HG03066 (cell line): Measurements from ENCODE around the gene RHOBTB1.
"Not testable (repeated sequence)": the region's sequence is repeated elsewhere in the genome, so short reads cannot be mapped to it uniquely, and the experiment has no call there.

Experiments used
- ATAC-seq: cut with Tn5 transposase; IDR thresholded peaks from one replicate; pipeline ENCODE4 v1.9.1; 2021; ENCODE audit warnings: low read depth; ENCODE audit not compliant: unreplicated experiment

RHOBTB1 gene

DNA sequence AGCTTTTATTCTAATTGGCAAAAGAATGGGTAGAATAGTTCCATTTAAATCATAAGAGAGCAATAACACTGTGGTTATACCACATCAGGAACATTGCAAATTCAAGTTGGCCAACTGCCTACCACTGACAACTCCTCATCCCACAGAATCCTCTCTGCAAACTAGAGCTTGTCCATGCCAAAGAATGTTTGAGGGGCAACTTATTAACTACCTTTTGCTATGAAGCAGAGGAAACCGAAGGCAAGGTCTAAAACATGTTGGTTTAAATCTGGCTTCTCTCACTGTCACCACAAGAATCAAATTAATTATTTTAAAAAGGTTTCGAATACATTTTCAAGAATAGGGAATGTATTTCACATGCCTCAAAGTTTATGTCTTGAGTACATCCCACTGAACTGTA, 36.0 kb downstream of the RHOBTB1 start:
- no peak for ATAC-seq

DNA sequence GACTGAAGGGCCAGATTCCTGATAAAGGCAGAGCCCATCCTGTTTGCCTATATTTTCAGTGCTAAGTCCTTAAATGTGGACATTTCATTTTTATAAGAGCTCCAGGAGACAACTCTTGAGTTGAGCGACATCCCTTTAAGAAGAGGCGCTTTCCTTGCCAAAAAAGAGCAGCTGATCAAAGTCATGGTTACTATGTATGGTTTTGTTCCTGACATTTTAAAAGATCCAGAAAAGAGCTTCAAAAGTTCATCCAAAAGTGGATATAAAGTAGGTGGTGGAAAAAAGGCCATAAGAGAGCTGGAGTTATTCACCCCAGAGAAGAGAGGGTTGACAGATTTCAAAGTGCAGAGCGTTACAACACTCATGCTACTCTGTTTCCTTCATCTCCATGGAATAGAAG, 36.7 kb downstream of the RHOBTB1 start:
- no peak for ATAC-seq

DNA sequence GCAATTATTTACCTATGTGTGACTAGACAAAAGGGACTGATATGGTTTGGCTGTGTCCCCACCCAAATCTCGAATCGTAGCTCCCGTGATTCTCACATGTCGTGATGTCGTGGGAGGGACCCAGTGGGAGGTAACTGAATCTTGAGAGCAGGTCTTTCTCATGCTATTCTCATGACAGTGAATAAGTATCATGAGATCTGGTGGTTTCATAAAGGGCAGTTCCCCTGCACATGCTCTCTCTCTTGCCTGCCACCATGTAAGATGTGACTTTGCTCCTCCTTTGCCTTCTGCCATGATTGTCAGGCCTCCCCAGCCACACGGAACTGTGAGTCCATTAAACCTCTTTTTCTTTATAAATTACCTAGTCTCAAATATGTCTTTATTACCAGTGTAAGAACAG, 37.2 kb downstream of the RHOBTB1 start:
- not testable (repeated sequence) for ATAC-seq

DNA sequence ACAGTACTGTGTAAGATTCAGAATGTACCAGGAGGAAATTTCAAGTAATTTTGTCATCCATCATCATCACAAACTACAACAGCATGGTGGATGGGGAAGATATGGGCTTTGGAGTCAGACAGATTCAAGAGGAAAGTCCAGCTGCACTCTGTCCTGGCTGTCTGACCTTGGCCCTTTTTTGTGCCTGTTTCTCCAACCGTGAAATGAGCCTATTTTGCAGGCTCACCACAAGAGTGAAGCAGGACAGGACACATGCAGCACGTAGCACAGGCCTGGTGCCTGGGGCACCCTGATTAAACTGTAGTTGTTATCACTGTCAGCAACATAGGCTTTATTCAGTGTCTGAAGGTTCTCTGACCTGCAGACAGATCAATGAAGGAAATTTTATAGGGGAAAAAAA, 37.6 kb downstream of the RHOBTB1 start:
- ATAC-seq = no peak

DNA sequence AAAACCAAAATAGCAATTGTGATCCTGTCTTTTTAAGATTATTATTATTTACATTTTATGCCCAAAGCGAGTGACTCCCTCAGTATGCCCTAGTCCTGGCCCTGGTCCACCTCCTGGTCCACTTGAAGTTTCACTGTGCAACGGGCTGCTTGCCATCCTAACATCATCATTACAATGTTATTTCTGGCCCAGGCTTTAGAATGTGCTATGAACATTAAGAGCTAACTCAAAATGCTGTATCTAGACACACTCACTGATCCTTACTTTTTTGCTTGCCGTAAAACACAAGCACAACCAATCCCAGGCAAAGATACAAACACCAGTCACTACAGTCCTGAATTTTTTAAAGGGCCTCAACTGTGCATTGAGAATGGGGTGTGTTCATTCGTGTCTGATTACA, 38.4 kb downstream of the RHOBTB1 start:
- no peak for ATAC-seq

DNA sequence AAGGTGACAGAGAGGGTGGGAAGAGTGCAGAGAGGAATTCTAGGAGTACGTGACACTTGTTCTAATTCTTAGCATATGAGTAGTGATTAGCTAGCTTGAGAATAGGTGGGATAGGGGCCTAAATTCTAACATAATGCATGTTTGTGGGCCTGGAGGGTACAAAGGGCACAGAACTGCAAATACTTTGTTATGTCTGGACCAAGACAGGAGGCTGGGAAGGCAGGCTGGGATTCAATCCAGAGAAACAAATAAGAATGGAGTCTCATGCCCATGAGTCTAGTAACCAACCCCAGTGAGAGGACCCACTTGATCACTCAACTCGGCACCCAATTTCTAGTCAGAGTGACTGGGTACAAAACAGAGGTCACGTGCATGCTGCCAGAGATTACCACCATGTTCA, 40.9 kb downstream of the RHOBTB1 start:
- no peak for ATAC-seq

DNA sequence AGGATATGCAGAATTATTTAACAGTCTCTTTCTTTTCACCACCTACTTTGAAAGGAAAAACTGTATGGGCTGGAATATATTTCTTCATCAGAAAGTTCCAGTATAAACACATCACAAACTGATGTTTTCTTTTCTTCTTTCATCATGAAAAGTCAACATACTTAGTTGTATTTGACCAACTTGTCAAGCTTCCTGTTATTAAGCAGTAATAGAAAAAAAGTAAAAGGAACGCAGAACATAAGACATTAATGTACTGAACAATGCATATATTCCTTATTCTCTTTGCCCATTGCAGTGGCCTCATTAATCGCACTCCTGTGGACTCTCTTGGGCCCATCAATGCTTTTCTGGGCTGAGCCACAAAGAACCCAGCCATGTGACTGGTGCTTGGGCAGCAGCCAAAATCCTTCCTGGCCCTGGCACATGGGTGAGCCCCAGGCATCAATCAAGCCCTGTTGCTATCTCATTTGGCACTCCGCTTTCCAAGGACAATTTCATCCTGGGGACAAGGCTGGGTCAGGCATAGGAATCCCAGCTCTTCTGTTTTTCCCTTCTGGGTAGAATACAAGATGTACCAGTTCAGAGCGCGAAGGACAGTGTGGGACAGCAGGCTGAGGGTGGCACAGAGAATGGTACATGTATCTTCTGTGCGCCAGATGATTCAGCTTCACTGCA, 42.3 kb downstream of the RHOBTB1 start:
- ATAC-seq = no peak

DNA sequence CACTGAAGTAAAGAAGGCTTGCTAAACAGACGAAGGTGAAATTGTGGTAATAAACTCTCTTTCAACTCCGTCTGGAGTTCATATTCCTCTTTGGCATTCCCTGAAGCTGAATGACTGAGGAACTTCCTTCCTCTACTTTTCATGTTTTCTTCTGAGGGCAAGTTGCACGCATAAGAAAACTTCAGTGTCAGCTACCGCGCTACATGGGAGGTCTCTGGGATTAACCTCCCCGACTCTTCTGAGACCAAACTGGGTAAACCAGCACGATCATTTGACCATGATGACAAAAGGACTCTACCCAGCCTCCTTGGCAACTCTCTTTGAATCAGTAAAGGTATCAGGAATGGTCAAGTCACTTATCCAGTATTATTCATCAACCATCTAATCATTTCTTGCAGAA, 44.7 kb downstream of the RHOBTB1 start:
- no peak for ATAC-seq

DNA sequence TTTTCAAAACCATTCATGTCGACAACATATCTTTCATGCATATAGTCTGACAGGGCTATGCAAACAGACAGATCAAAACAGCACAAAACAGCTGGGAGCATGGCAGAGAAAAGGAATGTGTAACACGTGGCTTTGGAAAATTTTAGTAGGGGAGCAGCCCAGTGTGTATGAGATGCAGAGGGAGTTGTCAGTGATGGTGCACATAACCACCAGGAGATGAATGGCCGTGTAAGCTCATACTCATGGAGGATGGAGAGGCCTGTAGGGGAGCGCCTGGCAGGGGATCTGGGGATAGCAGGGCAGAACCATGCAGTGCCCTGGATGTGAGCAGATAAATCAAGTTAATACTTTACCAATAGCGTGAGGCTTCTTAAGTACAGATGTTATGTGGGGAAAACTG, 45.7 kb downstream of the RHOBTB1 start:
- no peak for ATAC-seq

DNA sequence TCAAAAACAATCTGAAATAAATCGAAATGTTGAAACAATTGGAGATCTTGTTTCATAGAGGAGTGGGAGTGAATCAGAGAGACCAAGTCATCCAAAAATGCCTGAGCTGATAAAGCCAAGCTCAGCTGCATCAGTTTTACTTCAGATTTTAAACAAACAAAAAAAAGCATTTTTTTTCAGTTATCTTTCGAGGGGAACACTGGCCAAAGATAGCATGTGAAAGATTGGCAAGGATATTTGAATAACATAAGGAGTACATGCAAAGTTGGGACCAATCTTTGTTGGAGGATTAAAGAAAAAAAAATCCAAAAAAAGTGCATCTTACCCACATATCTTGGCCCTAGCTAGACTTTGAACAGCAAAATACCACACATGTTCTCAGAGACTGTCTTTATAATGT, 47.2 kb downstream of the RHOBTB1 start:
- no peak for ATAC-seq

DNA sequence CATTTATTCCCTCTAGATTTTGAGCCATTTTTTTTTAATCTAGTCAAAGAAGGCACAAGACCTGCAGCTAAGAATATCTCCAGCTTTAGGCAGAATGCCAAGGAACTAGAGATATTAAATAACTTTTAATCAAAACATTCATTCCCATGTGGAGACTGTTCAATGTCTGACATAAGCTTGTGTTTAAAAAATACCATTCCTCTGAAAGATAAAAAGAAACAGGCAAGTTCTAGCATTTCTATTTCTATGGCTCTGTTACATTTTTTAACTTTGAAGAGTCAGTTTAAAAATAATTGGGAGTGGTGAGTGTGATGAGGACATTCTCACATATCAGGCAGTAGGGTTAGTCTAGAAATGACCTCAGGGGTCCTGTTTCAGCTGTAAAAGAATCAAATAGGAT, 48.0 kb downstream of the RHOBTB1 start:
- no peak for ATAC-seq

DNA sequence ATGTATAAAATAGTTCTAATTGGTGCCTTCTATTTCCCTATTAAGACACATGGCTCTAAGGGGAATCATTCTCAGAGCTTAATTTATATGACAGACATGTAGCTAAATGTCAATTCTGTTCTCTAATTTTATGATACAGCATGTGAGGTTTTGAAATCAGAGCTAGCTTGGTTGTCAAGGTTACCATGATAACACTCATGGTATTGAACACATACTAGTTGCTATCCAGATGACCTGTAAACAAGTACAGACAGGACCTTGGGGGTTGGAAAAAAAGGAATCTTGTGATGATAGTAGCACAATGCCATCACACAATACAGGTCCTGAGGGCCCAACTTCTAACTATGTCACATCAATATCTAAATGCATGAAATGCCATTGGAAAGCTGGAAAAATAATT, 49.2 kb downstream of the RHOBTB1 start:
- ATAC-seq = no peak

DNA sequence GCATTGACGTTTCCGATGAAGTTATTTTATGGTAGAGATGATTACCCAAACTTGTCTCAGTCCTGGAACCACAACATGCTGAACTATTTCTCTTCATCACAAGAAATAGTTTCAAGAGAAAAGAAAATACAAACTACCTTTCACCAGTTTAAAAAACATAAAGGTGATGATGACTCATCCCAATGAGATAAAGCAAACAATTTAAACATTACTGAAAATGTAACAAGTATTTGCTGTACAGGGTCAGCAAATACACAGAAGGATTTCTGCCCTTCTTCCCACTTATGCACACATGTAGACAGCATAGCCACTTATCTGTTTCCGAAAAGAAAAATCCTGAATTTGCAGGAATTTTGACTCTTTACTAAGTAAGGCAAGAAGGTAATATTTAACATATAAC, 50.8 kb downstream of the RHOBTB1 start:
- no peak for ATAC-seq

DNA sequence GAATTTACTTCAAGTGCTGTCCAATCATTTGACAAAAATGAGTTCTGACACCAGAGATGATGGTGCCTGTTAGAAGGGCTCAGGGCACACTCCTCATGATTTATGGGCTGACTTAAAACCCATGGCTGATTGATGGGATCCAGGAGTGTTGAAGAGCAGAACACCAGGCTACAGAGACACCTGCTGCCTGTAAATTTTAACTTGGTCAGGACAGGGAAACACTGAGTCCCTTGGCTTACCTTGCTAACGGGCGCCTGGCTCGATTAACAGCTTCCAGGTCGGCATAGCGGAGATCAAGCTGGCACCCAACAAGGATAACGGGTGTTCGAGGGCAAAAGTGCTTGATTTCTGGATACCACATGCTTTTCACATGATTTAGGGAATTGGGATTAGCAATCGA, 51.4 kb downstream of the RHOBTB1 start:
- no peak for ATAC-seq

DNA sequence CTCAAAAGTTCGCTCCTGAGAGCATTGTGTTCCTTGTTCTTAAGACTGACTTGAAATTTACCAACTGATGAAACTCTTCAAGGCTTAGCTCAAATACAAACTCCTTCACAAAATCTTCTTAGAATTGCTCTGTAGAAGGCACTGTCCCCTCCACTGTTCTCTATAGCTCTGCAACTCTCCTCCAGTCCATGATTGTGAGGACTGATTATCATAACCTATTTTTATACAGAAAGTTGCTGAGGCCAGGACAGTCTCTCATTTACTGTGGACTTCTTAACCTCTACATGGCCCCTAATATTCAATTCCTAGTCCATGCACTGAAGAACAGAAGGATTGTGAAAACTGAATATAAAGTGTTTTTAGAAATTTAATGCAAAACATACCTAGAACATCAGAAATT, 53.2 kb downstream of the RHOBTB1 start:
- no peak for ATAC-seq

DNA sequence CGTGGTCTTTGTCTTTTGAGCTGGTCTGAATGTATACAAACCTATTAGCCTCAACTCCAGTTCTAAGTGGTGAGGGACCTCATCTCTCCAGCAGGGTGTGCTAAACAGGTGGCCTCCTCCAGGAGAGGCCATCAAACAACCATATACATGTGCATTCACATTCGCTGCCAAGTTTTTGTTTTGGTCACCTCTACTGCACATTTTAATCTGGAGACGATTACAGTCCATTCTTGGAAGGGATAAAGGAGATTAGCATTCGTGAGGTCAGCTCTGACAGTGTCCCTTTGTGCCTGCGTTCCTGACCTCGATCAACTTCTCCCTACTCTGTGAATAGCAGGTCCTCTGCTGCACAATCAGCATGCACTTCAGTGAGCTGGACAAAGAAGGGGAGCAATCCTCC, 60.8 kb downstream of the RHOBTB1 start:
- ATAC-seq = peak; percentile 70

DNA sequence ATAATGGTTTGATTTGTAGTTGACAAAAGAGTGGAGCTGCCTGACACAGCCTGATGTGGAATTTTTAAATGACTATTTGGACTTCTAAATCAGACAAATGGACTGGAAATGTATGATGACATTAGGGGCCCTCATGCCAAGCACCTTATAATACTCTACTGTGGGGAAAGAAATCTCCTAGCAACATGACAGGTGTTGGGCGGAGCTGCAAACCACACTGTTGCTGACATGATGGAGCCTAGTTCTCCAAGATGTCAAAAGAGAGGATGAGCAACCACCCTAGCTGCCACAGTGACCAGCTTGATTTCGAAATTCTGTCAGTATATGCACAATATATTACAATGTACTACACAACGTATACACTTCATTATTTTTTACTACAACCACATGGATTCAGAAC, 65.8 kb downstream of the RHOBTB1 start:
- ATAC-seq = no peak

DNA sequence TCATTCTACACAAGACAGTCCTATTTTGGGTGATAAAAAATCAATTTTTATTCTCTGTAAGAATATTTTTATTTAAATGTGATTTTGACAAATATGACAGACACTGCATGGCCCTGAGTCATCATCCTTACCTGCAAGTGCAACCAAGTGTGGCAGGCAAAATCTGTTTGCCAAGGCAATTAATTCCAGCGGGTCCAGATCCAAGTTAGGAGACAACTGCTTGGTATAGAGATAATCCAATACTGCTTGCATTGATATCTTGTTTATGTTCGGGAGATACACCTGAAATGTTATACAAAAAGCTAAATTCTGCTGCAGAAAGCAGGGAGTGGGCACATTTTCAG, 66.2 kb downstream of the RHOBTB1 start:
- no peak for ATAC-seq

DNA sequence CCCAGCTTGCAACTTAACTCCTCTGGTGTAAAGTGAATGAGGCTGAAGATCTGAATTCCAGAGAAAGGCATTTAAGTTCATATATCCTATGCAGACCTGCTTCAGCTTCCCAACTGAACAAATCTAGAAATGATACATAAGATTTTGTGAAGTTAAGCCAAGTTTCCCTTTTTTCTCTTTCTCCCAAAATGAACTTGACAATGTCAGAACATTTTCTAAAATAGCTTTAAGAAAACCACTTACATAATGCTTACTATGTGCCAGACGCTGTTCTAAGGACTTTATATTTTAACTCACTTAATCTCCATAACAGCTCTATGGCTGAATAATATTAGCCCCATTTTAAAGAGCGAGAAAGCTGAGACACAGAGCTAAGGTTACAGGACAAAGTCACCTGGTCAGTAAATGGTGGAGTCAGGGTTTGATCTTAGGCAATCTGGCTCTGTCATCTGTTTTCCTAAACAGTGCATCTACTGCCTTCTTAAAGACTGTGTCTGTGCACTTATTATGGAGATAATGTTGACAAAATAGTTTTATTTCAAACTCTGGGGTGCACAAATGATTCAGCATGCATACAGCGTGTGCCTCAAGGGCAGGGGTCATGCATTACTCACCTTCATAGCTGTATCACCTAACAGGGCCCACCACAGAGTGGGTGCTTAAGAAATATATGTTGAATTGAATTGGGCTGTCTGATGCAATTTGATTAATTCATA, 66.8 kb downstream of the RHOBTB1 start:
- no peak for ATAC-seq

DNA sequence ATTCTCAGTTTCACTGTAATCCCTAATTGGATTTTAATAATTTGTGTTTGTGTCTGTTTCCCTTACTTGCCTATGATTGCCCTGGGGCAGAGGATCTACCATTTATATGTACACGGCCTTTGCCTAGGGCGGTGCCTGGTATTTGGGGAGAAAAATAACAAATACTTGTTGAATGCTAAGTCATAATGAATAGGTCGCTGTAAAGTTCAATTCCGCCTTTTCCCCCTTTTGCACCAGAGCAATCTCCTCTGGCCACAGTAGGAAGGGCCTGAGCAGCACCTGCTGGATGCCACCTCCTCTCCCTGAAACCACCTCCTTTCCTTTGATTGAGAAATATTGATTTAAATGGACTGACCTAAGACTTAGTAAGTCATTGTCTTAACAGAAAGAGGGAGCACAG, 70.2 kb downstream of the RHOBTB1 start:
- ATAC-seq = no peak

DNA sequence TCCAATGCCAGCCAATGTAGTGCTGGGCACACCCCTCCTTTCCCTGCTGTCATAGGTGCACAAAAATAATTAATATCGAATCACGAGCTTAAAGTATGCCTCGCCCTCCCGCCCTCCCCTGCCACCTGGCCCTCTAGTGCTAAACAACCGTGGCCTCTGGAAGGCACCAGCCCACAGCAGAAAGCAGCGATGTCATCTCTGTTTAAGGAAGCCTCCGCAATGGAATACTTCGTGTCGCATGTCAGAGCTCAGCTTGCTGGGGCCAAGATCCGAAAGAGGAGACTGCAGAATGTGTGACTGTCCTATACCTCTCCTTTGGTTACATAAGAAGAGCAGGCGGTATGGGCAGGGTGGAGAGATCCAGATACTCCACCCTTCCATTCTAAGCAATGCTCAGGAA, 71.5 kb downstream of the RHOBTB1 start:
- no peak for ATAC-seq

DNA sequence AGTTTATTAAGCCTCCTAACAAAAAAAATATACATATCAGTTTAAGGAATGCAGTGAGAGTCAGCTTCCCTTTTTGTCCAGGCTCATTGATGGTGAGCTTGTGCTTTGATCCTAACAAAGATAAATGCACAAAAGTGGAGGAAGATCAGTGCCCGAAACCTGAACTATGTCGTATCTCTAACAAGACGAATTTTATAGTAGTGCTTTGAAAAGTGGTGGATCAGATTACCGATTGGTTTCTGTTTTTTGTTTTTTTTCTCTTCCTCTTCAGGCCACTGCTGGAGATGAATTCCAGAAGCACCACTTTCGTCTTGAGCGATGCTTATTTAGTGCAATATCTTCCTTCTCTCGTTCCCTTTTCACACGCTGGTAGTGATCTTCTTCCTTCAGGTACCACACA, 72.8 kb downstream of the RHOBTB1 start:
- ATAC-seq = no peak

DNA sequence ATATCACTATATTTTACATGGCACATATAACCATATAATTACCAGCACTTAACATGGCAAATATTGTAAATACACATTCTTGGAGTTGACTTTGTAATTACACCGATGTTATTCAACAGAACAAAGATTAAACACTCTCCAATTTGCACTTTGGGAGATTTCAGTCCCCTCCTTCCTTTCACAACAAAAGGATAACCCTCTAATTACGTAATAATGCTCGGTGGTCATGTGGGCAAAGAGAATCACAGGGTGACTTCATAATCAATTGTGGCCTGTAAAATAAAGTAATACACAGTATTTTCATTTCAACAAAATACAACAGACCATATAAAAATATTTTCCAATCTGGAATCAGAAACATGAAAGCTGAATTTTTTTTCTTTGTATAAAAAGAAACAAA, 73.2 kb downstream of the RHOBTB1 start:
- ATAC-seq = no peak
